Neural cell (in vitro differentiated cells): Measurements from ENCODE around the gene CUX1. TPM values are rescaled to one million over a fixed set of nuclear protein-coding genes. Genes with fewer than 3 reads are reported as not detected.

Experiments used
- H2AFZ ChIP-seq: fragments of 200-600, 300-800 bp; sonication (generic), shearing (Covaris generic); 2 replicates; pipeline ENCODE4 v1.6.0; 2014; ENCODE audit warnings: low read depth, mild to moderate bottlenecking, antibody characterized with exemption, low read length, moderate library complexity
- H3F3A ChIP-seq: fragments of 200-600 bp; shearing (Covaris generic); 2 replicates; pipeline ENCODE4 v1.6.1; 2016; ENCODE audit warnings: mild to moderate bottlenecking, moderate library complexity, mixed read lengths, antibody characterized with exemption, low read length; ENCODE audit not compliant: insufficient read depth, poor library complexity, severe bottlenecking
- H3K27ac ChIP-seq: fragments of 200-600, 300-800 bp; sonication (generic), shearing (Covaris generic); 2 replicates; pipeline ENCODE4 v1.5.1; 2014; ENCODE audit warnings: mild to moderate bottlenecking, low read length, moderate library complexity
- H3K27me3 ChIP-seq: fragments of 300-800, 200-600 bp; sonication (generic), shearing (Covaris generic); 2 replicates; pipeline ENCODE4 v1.6.0; 2014; ENCODE audit warnings: mild to moderate bottlenecking, low read depth, low read length, moderate library complexity; ENCODE audit not compliant: insufficient read depth
- H3K36me3 ChIP-seq: fragments of 300-800, 200-600 bp; sonication (generic), shearing (Covaris generic); 2 replicates; pipeline ENCODE4 v1.5.1; 2014; ENCODE audit warnings: mild to moderate bottlenecking, antibody characterized with exemption, low read length, moderate library complexity; ENCODE audit not compliant: insufficient read depth
- H3K4me2 ChIP-seq: fragments of 300-800, 200-600 bp; sonication (generic), shearing (Covaris generic); 2 replicates; pipeline ENCODE4 v1.6.0; 2014; ENCODE audit warnings: mild to moderate bottlenecking, low read length
- H3K4me3 ChIP-seq: fragments of 300-800, 200-600 bp; sonication (generic), shearing (Covaris generic); 2 replicates; pipeline ENCODE4 v1.5.1; 2014; ENCODE audit warnings: mild to moderate bottlenecking, low read length, moderate library complexity
- H3K79me2 ChIP-seq: fragments of 200-600 bp; shearing (Covaris generic); replicated peaks from 2 replicates; pipeline ENCODE4 v1.6.0; 2014; ENCODE audit warnings: mild to moderate bottlenecking, low read length, moderate library complexity; ENCODE audit not compliant: insufficient read depth
- H3K9ac ChIP-seq: fragments of 300-800, 200-600 bp; sonication (generic), shearing (Covaris generic); 2 replicates; pipeline ENCODE4 v1.6.1; 2016; ENCODE audit warnings: mild to moderate bottlenecking, low read length, mixed read lengths
- H3K9me2 ChIP-seq: fragments of 200-600 bp; shearing (Covaris generic); 2 replicates; pipeline ENCODE4 v1.6.1; 2016; ENCODE audit warnings: mild to moderate bottlenecking, low read length, mixed read lengths; ENCODE audit not compliant: insufficient read depth
- H3K9me3 ChIP-seq: fragments of 200-600, 300-800 bp; sonication (generic), shearing (Covaris generic); 2 replicates; pipeline ENCODE4 v1.6.1; 2016; ENCODE audit warnings: mild to moderate bottlenecking, mixed run types, low read length, moderate library complexity, mixed read lengths
- H4K20me1 ChIP-seq: fragments of 200-600 bp; shearing (Covaris generic); 2 replicates; pipeline ENCODE4 v1.6.1; 2016; ENCODE audit warnings: mild to moderate bottlenecking, mixed run types; ENCODE audit not compliant: insufficient read depth
- CTCF ChIP-seq: fragments of 450-650 bp; IDR thresholded peaks from 2 replicates; pipeline ENCODE4 v1.5.1; 2014; ENCODE audit warnings: antibody characterized with exemption, mild to moderate bottlenecking, moderate library complexity; ENCODE audit not compliant: poor library complexity, severe bottlenecking
- EP300 ChIP-seq: fragments of 450-650 bp; conservative IDR thresholded peaks from 2 replicates; pipeline ENCODE4 v1.6.1; 2014; ENCODE audit warnings: antibody characterized with exemption, mild to moderate bottlenecking, moderate library complexity; ENCODE audit not compliant: poor library complexity, severe bottlenecking
- EZH2 ChIP-seq: fragments of 200-600, 300-800 bp; shearing (Covaris generic), sonication (generic); IDR thresholded peaks from 2 replicates; pipeline ENCODE4 v1.6.1; 2014; ENCODE audit warnings: antibody characterized with exemption, low read length, borderline replicate concordance, mild to moderate bottlenecking; ENCODE audit not compliant: insufficient read depth, poor library complexity, severe bottlenecking
- MXI1 ChIP-seq: fragments of 450-650 bp; conservative IDR thresholded peaks from 2 replicates; pipeline ENCODE4 v1.6.1; 2014; ENCODE audit warnings: antibody characterized with exemption, mild to moderate bottlenecking; ENCODE audit not compliant: poor library complexity, severe bottlenecking
- POLR2AphosphoS5 ChIP-seq: IDR thresholded peaks from 2 replicates; pipeline ENCODE4 v1.6.1; 2012
- RAD21 ChIP-seq: fragments of 450-650 bp; conservative IDR thresholded peaks from 2 replicates; pipeline ENCODE4 v1.6.1; 2014; ENCODE audit warnings: antibody characterized with exemption, mild to moderate bottlenecking, moderate library complexity
- SMC3 ChIP-seq: fragments of 450-650 bp; conservative IDR thresholded peaks from 2 replicates; pipeline ENCODE4 v1.6.1; 2014; ENCODE audit warnings: antibody characterized with exemption, mild to moderate bottlenecking, moderate library complexity; ENCODE audit not compliant: poor library complexity
- TAF1 ChIP-seq: IDR thresholded peaks from 2 replicates; pipeline ENCODE4 v1.6.1; 2012; ENCODE audit warnings: low read depth
- polyA plus RNA-seq: library from polyadenylated mRNA; depleted of rRNA; stranded (reverse); fragments of >200 nt; gene quantifications from 2 replicates; pipeline ENCODE4 v1.2.3, GENCODE V29; 2014
- TF ChIP-seq, protein P1 (sequence below): IDR thresholded peaks from 2 replicates; pipeline ENCODE4 v1.6.1; 2012; ENCODE audit warnings: borderline replicate concordance

CUX1 gene
- polyA plus RNA-seq, 1 donor from 2014 or later: 26.6 TPM

GRCh38 chr7:101996131-101996691 is 178.8 kb downstream of the CUX1 start:
- TF ChIP-seq EZH2 (no peak), EP300 (no peak), MXI1 (no peak)
- Histone ChIP-seq H3K36me3 (no peaks in the 10 kb centered on the region), H3F3A (no peaks in the 10 kb centered on the region), H3K9me3 (no peaks in the 10 kb centered on the region), H3K27ac (no peak overlapping the region), H3K9me2 (no peaks in the 10 kb centered on the region), H2AFZ (no peak overlapping the region), H3K79me2 (no peaks in the 10 kb centered on the region), H3K9ac (no peak overlapping the region), H4K20me1 (no peaks in the 10 kb centered on the region), H3K4me2 (no peak overlapping the region), H3K27me3 (no peaks in the 10 kb centered on the region), H3K4me3 (no peak overlapping the region)

DNA sequence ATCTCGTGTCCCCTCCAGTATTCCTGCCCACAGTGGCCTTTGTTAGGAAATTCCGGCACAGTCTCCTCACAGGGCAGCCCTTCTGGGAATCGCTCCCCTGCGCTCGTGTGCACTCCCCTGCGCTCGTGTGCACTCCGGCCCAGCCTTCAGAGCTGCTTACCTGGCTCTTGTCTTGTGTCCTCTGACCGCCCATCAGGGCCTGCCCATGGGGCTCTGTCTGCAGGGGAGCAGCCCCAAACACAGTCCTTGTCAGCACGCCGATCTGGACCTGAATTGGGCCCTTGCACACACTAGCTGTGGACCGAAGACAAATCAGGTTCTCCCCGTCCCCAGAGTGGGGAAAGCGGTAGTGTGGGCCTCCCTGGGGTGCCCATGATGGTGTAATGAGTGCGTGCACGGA is 179.4 kb downstream of the CUX1 start:
- H3K36me3 ChIP-seq: no peaks in the 10 kb centered on the region
- TF ChIP-seq EZH2 (no peak), POLR2AphosphoS5 (no peak), TAF1 (no peak), MXI1 (no peak), EP300 (no peak), RAD21 (no peak), SMC3 (no peak), CTCF (no peak)
- TF ChIP-seq, protein P1, sequence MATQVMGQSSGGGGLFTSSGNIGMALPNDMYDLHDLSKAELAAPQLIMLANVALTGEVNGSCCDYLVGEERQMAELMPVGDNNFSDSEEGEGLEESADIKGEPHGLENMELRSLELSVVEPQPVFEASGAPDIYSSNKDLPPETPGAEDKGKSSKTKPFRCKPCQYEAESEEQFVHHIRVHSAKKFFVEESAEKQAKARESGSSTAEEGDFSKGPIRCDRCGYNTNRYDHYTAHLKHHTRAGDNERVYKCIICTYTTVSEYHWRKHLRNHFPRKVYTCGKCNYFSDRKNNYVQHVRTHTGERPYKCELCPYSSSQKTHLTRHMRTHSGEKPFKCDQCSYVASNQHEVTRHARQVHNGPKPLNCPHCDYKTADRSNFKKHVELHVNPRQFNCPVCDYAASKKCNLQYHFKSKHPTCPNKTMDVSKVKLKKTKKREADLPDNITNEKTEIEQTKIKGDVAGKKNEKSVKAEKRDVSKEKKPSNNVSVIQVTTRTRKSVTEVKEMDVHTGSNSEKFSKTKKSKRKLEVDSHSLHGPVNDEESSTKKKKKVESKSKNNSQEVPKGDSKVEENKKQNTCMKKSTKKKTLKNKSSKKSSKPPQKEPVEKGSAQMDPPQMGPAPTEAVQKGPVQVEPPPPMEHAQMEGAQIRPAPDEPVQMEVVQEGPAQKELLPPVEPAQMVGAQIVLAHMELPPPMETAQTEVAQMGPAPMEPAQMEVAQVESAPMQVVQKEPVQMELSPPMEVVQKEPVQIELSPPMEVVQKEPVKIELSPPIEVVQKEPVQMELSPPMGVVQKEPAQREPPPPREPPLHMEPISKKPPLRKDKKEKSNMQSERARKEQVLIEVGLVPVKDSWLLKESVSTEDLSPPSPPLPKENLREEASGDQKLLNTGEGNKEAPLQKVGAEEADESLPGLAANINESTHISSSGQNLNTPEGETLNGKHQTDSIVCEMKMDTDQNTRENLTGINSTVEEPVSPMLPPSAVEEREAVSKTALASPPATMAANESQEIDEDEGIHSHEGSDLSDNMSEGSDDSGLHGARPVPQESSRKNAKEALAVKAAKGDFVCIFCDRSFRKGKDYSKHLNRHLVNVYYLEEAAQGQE: no peak
- H3K79me2 ChIP-seq: no peaks in the 10 kb centered on the region
- H3K9me3 ChIP-seq: no peaks in the 10 kb centered on the region
- no peak overlapping the region for H2AFZ ChIP-seq
- H3K9me2 ChIP-seq: no peaks in the 10 kb centered on the region
- H4K20me1 ChIP-seq: no peaks in the 10 kb centered on the region
- no peak overlapping the region for H3K27ac ChIP-seq
- H3K4me3 ChIP-seq: no peak overlapping the region
- no peak overlapping the region for H3K4me2 ChIP-seq
- no peak overlapping the region for H3K9ac ChIP-seq
- H3F3A ChIP-seq: no peaks in the 10 kb centered on the region
- no peaks in the 10 kb centered on the region for H3K27me3 ChIP-seq
